B cell (primary cell): ENCODE results near the gene C19orf73.

Experiments
- CTCF ChIP-seq: fragments of 200-600 bp; IDR thresholded peaks from one replicate; pipeline ENCODE4 v1.8.0; 2022; ENCODE audit warnings: antibody characterized with exemption, mild to moderate bottlenecking
- EZH2 ChIP-seq: IDR thresholded peaks from 2 replicates; pipeline ENCODE4 v1.6.1; 2012; ENCODE audit warnings: borderline replicate concordance, low read depth, mild to moderate bottlenecking, moderate library complexity, low read length; ENCODE audit not compliant: insufficient read depth, poor library complexity, severe bottlenecking

- TF ChIP-seq CTCF, result no peak
- TF ChIP-seq EZH2, result no peak
Measured at GRCh38 chr19:49111218-49111998, 7.5 kb downstream of the C19orf73 start.
